ENCODE measurements around the gene POLA1. TPM values are rescaled to one million over a fixed set of nuclear protein-coding genes. Genes with fewer than 3 reads are reported as not detected.

POLA1 gene
- 14.4 and 15.1 TPM in 2 replicates for total RNA-seq (2012; rRNA removed)
- polyA plus RNA-seq (2012; rRNA removed) = 3.6 and 4.0 TPM in 2 replicates
- 0.80 and 1.5 TPM in 2 replicates for polyA plus RNA-seq (2012; cell fraction: cytosol; rRNA removed)
- 0.24 and 1.2 TPM in 2 replicates for polyA plus RNA-seq (2012; cell fraction: nucleus; rRNA removed; ENCODE audit: low replicate concordance)
- percentile 52 among the genes with signal in this experiment for Bru-seq, nascent RNA
- BruChase-seq, experiment 1, labeled RNA remaining after a 6-hour chase = percentile 45 among the genes with signal in this experiment
- BruChase-seq, experiment 2, labeled RNA remaining after a 2-hour chase = percentile 52 among the genes with signal in this experiment
- long read RNA-seq, full-length matches to known transcripts = 1 of 5 reads
- long read RNA-seq, partial matches to known transcripts = 3 of 5 reads
- long read RNA-seq, other reads (novel, unspliced or antisense) = 1 of 5 reads

DNA sequence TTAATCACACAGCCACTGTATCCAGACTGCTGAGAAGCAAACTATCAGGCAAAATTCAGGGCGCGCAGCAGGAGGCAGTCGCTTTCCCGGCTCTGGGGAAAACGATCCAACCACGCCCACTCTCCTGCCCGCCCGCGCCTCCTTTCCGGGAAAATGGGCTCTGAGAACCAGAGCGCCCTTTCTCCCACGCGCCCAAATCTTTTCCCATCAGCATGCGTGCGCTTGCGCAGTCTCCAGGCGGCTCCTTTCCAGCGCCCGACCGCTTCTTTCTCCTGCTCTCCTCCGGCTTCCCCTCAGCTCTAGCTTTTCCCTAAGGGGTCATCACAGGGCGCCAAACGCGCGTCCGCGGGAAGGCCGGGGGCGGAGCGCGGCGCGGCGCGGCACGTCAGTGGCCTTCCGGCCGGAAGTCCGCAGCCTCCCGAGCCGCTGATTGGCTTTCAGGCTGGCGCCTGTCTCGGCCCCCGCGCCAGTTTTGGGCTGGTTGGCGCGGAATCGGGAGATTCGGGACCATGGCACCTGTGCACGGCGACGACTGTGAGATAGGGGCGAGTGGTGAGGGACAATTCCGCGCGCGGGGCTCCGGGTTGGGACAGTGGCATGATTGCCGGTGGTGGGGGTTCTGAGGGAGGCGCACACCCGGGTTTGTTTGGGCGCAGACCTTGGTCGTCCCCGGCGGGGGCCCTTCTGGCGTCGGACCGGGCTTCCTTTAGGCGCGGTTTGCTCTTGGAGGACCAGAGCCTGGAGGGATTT is at the start of gene POLA1:
POLA1 (plus strand) TSS at position 466 of the 750 bp plus-strand sequence; CDS start at position 510, 44 bp downstream.
- Histone ChIP-seq H3K56ac (ENCODE audit: extremely low read depth, insufficient read depth, low read length) (no peak within 1 kb of the TSS), H4K20me1 (ENCODE audit: insufficient read depth, low read length) (no peaks in the 10 kb centered on the region; the same call in 1 of the 2 replicates), H3K9me1 (ENCODE audit: insufficient read depth, low read length) (no peaks in the 10 kb centered on the region), H2BK5ac (ENCODE audit: low read depth, low read length, poor library complexity, severe bottlenecking) (no peak within 1 kb of the TSS), H3K4me3 (ENCODE audit: insufficient read depth, low read depth, low read length) (peak within 1 kb of the TSS; percentile 86), H3K4me1 (ENCODE audit: control insufficient read depth, insufficient read depth, low read length) (no peaks in the 10 kb centered on the region), H2AK5ac (ENCODE audit: low read depth, low read length) (no peak within 1 kb of the TSS), H3K36me3 (ENCODE audit: control insufficient read depth, insufficient read depth, low read length) (no peaks in the 10 kb centered on the region), H3K14ac (replicated peaks; ENCODE audit: low read depth, low read length) (no peak within 1 kb of the TSS), H2BK15ac (ENCODE audit: low read depth, low read length) (no peak within 1 kb of the TSS), H3K4me2 (ENCODE audit: low read depth, low read length) (peak within 1 kb of the TSS; percentile 82), H2AFZ (replicated peaks; ENCODE audit: low read length, poor library complexity) (peak within 1 kb of the TSS; percentile 93), H4K91ac (ENCODE audit: insufficient read depth, low read depth, low read length) (no peak within 1 kb of the TSS), H3K9ac (ENCODE audit: low read depth, low read length) (peak within 1 kb of the TSS; percentile 76), H3K23ac (ENCODE audit: low read depth, low read length) (no peak within 1 kb of the TSS), H2BK120ac (ENCODE audit: low read depth, low read length) (no peak within 1 kb of the TSS), H4K5ac (ENCODE audit: low read depth, low read length) (peak within 1 kb of the TSS; percentile 42; the same call in 1 of the 2 replicates), H2AK9ac (replicated peaks; ENCODE audit: low read depth, low read length, poor library complexity) (no peak within 1 kb of the TSS), H3K79me1 (ENCODE audit: low read depth in 1 of 2, low read length in 2 of 2) (0 out of 4 replicates have a peak, but pooled peaks cover 0 to 4% of the 10 kb centered on the region in 2 experiments), H3K9me3 (ENCODE audit: control insufficient read depth, insufficient read depth, low read length) (no peaks in the 10 kb centered on the region), H4K8ac (ENCODE audit: low read depth in 2 of 2, low read length in 2 of 2) (peak within 1 kb of the TSS; percentile 58 to 79; a peak in 3 of 4 replicates), H3K4ac (ENCODE audit: low read depth, low read length) (no peak within 1 kb of the TSS), H3K18ac (ENCODE audit: low read depth, low read length) (no peak within 1 kb of the TSS), H3K27ac (ENCODE audit: insufficient read depth, low read length) (peak within 1 kb of the TSS; percentile 24), H2BK20ac (ENCODE audit: low read depth, low read length) (no peak within 1 kb of the TSS), H3K27me3 (ENCODE audit: control insufficient read depth, insufficient read depth, low read length) (no peaks in the 10 kb centered on the region)
- 39% methylated on average over 46 of the region's 70 CpGs; no CpG with 5 or more reads in 1 of the 2 experiments for WGBS, 2 experiments (ENCODE audit: extremely low coverage in 2 of 2, insufficient read length in 1 of 2)
- ATAC-seq (ENCODE audit: low read depth) (peak; percentile 98), DNase-seq (peak; percentile 95)
- POLR2A ChIA-PET (ENCODE audit: unreplicated experiment) = no interaction called here
- in situ Hi-C loops (cut with MboI; ENCODE audit: low sequenced_read_pairs) = no loop called here
- dilution Hi-C loops (cut with HindIII; ENCODE audit: low sequenced_read_pairs, unreplicated experiment) = no loop called here
- BruUV-seq (replicated peaks) = no TSS peak
- CTCF ChIA-PET = no interaction called here
- intact Hi-C loops (cut with micrococcal nuclease) = loop anchor here (5.0 kb wide), 1 partner anchor 296 kb away; no protein-coding TSS in a partner anchor
- TF ChIP-seq BHLHE40 (IDR thresholded peaks at IDR 0.05; ENCODE audit: low read depth, low read length) = no peak
- no peak for TF ChIP-seq POLR2A (IDR thresholded peaks at IDR 0.05; ENCODE audit: low read depth, low read length)
- peak; percentile 84; the same call in 1 of the 2 replicates for TF ChIP-seq MAZ (IDR thresholded peaks at IDR 0.05; ENCODE audit: borderline replicate concordance, low read depth, low read length)
- no peak for TF ChIP-seq RCOR1 (IDR thresholded peaks at IDR 0.05; ENCODE audit: insufficient replicate concordance, low read length)
- TF ChIP-seq RFX5 (IDR thresholded peaks at IDR 0.05; ENCODE audit: low read depth, low read length) = no peak
- 0 out of 2 replicates have a peak, but pooled peaks have one; percentile 1 for TF ChIP-seq SMC3 (IDR thresholded peaks at IDR 0.05; ENCODE audit: low read depth, low read length)
- no peak for TF ChIP-seq FOS (IDR thresholded peaks at IDR 0.05; ENCODE audit: low read depth, low read length)
- no peak for TF ChIP-seq ELK1 (IDR thresholded peaks at IDR 0.05; ENCODE audit: borderline replicate concordance, low read depth, low read length)
- TF ChIP-seq, protein P1, sequence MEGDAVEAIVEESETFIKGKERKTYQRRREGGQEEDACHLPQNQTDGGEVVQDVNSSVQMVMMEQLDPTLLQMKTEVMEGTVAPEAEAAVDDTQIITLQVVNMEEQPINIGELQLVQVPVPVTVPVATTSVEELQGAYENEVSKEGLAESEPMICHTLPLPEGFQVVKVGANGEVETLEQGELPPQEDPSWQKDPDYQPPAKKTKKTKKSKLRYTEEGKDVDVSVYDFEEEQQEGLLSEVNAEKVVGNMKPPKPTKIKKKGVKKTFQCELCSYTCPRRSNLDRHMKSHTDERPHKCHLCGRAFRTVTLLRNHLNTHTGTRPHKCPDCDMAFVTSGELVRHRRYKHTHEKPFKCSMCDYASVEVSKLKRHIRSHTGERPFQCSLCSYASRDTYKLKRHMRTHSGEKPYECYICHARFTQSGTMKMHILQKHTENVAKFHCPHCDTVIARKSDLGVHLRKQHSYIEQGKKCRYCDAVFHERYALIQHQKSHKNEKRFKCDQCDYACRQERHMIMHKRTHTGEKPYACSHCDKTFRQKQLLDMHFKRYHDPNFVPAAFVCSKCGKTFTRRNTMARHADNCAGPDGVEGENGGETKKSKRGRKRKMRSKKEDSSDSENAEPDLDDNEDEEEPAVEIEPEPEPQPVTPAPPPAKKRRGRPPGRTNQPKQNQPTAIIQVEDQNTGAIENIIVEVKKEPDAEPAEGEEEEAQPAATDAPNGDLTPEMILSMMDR (conservative IDR thresholded peaks at IDR 0.05; ENCODE audit: low read depth, low read length) = peak; percentile 33
- no peak for TF ChIP-seq CHD1 (IDR thresholded peaks at IDR 0.05; ENCODE audit: low read depth, low read length)
- TF ChIP-seq USF2 (IDR thresholded peaks at IDR 0.05; ENCODE audit: low read depth, low read length) = no peak
- no peak for TF ChIP-seq MXI1 (IDR thresholded peaks at IDR 0.05; ENCODE audit: borderline replicate concordance, low read depth, low read length)

All from IMR-90 (cell line).